HUDEP-2 (cell line): Measurements from ENCODE around the gene PEAR1.

Experiments used
- DNase-seq, 76 experiments: peaks; one replicate each; lab custom pipeline; 2025; ENCODE audit not compliant: unreplicated experiment in 76 of 76; lab: John Stamatoyannopoulos, UW

Gene PEAR1

GRCh38 chr1:156899956-156900718, 6.6 kb downstream of the PEAR1 start:
- DNase-seq = peak in 4 of 76 experiments; percentile 12 to 21 (median 20)

GRCh38 chr1:156900896-156901589, 7.5 kb downstream of the PEAR1 start:
- no peak for DNase-seq

GRCh38 chr1:156901590-156901900, 8.0 kb downstream of the PEAR1 start:
- DNase-seq = no peak

- DNase-seq = no peak
Observed at GRCh38 chr1:156901966-156902915, 8.7 kb downstream of the PEAR1 start.

- DNase-seq = no peak
Observed at GRCh38 chr1:156903328-156904091, 10.0 kb downstream of the PEAR1 start.

GRCh38 chr1:156904187-156904959, 10.9 kb downstream of the PEAR1 start:
- DNase-seq = no peak

- no peak for DNase-seq
Observed at GRCh38 chr1:156905176-156905575, 11.7 kb downstream of the PEAR1 start.

GRCh38 chr1:156905651-156906050, 12.1 kb downstream of the PEAR1 start:
- no peak for DNase-seq

GRCh38 chr1:156906206-156906906, 12.8 kb downstream of the PEAR1 start:
- no peak for DNase-seq

GRCh38 chr1:156908541-156908940, 15.0 kb downstream of the PEAR1 start:
- DNase-seq = no peak

- no peak for DNase-seq
Observed at GRCh38 chr1:156908955-156909354, 15.4 kb downstream of the PEAR1 start.

GRCh38 chr1:156909671-156910070, 16.2 kb downstream of the PEAR1 start:
- no peak for DNase-seq

GRCh38 chr1:156910309-156910782, 16.8 kb downstream of the PEAR1 start:
- peak in 47 of 76 experiments; percentile 4 to 61 (median 36) for DNase-seq

GRCh38 chr1:156911577-156912298, 18.2 kb downstream of the PEAR1 start:
- peak in 4 of 76 experiments; percentile 5 to 38 (median 22) for DNase-seq

GRCh38 chr1:156912310-156912709, 18.8 kb downstream of the PEAR1 start:
- DNase-seq = no peak

- DNase-seq = peak in 55 of 76 experiments; percentile 10 to 81 (median 57)
Observed at GRCh38 chr1:156912861-156913808, 19.6 kb downstream of the PEAR1 start.

- no peak for DNase-seq
Observed at GRCh38 chr1:156913809-156914387, 20.4 kb downstream of the PEAR1 start.
